ENCODE measurements around the gene TBC1D14.

DNA sequence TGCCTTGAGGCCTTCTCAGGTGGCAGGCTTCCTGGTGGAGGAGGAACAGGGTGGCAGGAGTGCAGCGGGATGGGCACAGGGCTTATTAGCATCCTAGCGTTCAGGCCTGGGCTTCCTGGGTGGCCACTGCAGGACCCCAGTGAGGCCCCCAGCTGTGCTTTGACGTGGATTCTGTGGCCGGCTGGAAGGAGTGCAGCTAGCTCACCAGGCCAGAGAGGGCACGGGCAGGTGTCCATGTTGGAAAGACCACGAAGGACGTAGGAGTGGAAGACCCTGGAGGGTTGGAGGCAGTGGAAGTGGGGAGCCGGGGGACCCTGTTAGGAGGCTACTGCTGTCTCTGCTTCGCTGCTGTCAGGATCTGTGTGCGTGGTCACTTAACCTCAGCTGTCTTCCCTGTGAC lies 120.3 kb downstream of the TBC1D14 start:
- TF ChIP-seq, protein P1, sequence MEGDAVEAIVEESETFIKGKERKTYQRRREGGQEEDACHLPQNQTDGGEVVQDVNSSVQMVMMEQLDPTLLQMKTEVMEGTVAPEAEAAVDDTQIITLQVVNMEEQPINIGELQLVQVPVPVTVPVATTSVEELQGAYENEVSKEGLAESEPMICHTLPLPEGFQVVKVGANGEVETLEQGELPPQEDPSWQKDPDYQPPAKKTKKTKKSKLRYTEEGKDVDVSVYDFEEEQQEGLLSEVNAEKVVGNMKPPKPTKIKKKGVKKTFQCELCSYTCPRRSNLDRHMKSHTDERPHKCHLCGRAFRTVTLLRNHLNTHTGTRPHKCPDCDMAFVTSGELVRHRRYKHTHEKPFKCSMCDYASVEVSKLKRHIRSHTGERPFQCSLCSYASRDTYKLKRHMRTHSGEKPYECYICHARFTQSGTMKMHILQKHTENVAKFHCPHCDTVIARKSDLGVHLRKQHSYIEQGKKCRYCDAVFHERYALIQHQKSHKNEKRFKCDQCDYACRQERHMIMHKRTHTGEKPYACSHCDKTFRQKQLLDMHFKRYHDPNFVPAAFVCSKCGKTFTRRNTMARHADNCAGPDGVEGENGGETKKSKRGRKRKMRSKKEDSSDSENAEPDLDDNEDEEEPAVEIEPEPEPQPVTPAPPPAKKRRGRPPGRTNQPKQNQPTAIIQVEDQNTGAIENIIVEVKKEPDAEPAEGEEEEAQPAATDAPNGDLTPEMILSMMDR (conservative IDR thresholded peaks at IDR 0.05; ENCODE audit: low read length): no peak
- TF ChIP-seq EZH2phosphoT487 (IDR thresholded peaks at IDR 0.05; ENCODE audit: borderline replicate concordance): no peak

Measured in Loucy (cell line).